Activated CD4-positive, CD25-positive, alpha-beta regulatory T cell treated with anti-CD3 and anti-CD28 coated beads, Interleukin-2, amount 50 U/mL, for 16 hours (primary cell): ENCODE measurements around the gene GOLGA6L9.
"Not testable (repeated sequence)": the region's sequence is repeated elsewhere in the genome, so short reads cannot be mapped to it uniquely, and the experiment has no call there.

ENCODE experiments used
- DNase-seq: peaks from one replicate; pipeline ENCODE4 v3.0.0-alpha.2; 2020; ENCODE audit warnings: low read depth, low spot score

Gene GOLGA6L9

GRCh38 chr15:82468205-82468604 is 38.6 kb downstream of the GOLGA6L9 start:
- not testable (repeated sequence) for DNase-seq

DNA sequence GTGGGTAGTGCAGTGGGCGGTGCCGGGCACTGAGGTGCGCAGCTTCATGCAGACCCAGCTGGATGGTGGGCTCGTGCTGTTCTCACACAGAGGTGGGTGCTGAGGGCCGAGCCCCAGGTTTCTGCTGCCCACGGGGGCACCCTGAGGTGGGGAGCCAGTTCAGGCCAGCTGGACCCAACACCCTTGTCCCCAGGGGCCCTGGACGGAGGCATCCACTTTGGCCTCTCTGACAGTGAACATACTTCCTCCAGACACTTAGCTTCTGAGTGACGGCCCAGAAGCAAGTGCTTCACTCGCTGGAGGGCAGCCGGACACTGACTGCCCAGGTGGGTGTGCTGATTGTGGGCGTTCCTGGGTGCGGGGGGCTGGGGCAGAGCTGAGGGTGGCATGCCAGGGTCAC is 39.8 kb downstream of the GOLGA6L9 start:
- DNase-seq, result not testable (repeated sequence)

GRCh38 chr15:82472269-82472982 is 42.8 kb downstream of the GOLGA6L9 start:
- DNase-seq, result not testable (repeated sequence)

DNA sequence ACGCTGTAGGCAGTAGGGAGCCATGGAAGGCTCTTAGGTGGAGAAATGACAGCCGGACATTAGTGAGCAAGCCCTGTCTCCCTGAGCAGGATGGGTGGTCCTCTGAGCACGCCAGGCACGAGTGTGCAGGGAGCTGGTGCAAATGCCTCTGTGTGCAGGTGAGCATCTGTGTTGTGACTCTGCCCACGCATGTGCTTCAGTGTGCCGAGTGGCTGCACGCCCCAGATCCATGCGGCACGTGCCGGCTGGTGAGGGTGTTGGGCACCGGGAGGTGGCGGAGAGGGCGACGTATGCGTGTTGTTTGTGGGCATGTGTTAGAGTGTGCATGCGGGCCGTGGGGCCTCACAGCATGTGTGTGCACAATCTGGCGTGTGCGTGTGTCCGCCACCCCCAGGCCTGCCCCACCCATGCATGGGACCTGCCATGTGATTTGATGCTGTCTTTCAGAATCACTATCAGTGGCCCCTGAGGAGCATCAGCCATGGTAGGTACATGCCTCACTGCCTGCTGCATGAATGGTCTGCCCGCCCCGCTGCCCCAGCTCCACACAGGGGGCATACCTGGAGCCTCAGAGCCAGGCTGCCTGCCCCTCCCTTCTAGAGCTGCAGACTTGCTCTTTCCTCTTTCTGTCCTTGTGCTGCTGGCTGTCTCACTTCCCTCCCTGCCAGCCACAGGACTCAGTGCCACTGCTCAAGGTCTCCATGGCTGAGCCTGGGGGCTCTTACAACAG is 45.1 kb downstream of the GOLGA6L9 start:
- DNase-seq, result not testable (repeated sequence)

DNA sequence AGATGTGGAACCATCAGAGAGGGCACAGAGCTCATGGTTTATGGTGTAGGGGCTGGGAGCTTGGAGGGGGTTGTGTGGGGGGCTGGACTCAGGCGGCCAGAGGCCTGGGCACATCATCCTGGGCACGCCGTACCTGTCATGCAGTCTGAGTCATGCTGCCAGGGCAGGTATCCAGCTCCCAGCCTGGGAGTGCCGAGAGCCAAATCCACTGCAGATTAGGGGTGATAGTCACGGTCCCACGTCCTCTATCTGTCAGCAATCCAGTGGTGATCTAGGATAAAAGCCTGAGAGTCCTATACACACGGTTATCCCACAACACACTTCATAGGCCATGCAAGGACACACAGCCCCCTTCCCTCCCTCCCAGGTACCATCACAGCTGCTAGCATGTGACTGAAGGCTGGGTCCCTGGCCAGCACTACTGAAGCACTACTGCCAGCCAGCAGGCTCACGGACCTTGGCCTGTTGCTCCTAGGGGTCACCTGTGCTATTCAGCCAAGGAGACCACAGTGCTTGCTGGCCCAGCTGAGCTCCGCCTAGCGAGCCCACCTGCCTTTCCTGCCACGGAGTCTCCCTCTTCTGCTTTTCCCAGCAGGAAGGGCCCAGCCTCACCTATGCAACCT is 45.8 kb downstream of the GOLGA6L9 start:
- not testable (repeated sequence) for DNase-seq

DNA sequence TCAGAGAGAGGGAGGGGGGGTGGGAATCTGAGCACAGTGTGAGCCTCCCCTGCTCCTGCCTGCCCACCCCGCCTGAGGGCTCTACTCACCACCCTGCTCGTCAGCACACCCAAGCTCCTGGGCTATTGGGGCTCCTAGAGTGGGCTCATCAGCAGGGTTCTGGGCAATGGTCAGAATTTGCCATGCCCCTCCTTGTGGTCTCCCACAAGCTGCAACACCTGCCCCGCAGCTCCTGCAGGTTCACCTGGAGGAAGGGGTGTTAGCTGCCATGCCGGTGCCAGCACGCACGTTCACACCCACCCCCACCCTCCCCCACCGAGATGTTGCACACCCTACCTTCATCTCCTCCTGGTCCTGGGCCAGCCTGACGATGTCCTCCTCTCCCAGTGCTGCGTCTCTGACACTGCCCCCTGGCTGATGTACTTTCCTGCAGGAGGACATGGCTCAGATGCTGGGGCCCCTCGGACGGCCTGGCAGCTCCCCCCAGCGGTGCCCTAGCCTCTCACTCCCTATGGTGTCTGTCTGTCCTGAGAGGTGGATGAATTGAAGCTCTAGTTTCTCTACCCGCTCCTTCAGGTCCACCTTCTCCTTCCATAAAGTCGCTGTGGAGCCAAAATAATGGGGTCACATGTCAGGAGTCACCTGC is 47.2 kb downstream of the GOLGA6L9 start:
- DNase-seq, result not testable (repeated sequence)

DNA sequence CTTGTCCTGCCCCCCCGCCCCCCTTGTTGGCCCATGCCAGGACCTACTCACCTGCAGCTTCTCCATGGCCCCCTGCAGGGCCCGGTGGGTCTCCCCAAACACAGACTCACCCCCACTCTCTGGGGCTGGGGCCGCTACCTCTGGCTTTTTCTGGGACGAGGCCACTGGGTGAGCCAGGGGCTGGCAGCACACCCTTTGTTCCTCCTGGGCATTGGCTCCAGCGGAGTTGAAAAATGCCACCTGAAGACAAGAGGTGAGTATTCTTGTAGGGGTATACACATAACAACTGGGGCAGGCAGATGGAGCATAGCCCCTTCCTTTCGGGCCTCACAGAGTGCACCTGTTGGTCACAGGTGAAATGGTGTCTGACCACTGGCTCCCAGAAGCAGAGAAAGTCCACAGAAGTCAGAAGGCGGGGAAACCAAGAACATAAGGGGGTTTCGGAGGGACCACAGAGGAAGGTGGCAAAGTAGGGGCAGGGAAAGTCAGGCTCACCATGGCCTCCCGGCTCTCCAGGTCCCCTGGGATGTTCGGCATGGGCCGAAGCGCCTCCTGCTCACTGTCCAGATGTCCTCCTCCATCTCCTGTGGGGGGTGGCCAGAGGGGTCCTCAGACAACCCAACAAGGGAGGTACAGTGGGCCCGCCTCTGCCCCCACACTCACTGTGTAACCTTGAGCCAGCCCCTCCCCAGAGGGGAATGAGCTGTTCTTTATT is 47.9 kb downstream of the GOLGA6L9 start:
- DNase-seq, result not testable (repeated sequence)
